ENCODE measurements around the gene NTRK3. TPM values are rescaled to one million over a fixed set of nuclear protein-coding genes. Genes with fewer than 3 reads are reported as not detected.

Gene NTRK3
- total RNA-seq, 1 experiment from 2014 or later = not detected

- H3K79me2 ChIP-seq (ENCODE audit: low read depth) = no peaks in the 10 kb centered on the region
- intact Hi-C loops (cut with micrococcal nuclease; ENCODE audit: unreplicated experiment) = no loop called here
- no peaks in the 10 kb centered on the region for H3K27me3 ChIP-seq (ENCODE audit: insufficient read depth, low read depth)
- H3K36me3 ChIP-seq (ENCODE audit: low read depth) = no peaks in the 10 kb centered on the region
- H3K4me1 ChIP-seq (replicated peaks; ENCODE audit: insufficient read depth) = no peaks in the 10 kb centered on the region
- ChIA-PET CTCF (no interaction called here), POLR2A (ENCODE audit: unreplicated experiment) (no interaction called here)
- BruUV-seq (replicated peaks) = no TSS peak
- no peak overlapping the region for H3K4me3 ChIP-seq
- no peak overlapping the region for H3K27ac ChIP-seq
- H4K20me1 ChIP-seq (ENCODE audit: insufficient read depth) = no peaks in the 10 kb centered on the region
- no peaks in the 10 kb centered on the region for H3K9me2 ChIP-seq (ENCODE audit: insufficient read depth)
- TF ChIP-seq CTCF (conservative IDR thresholded peaks at IDR 0.05) (no peak), EZH2 (IDR thresholded peaks at IDR 0.05; ENCODE audit: low read depth) (no peak)
- H2AFZ ChIP-seq = no peak overlapping the region
- H3F3A ChIP-seq (ENCODE audit: insufficient read depth, low read depth) = no peaks in the 10 kb centered on the region
- no peak for DNase-seq
- H3K9me3 ChIP-seq (ENCODE audit: insufficient read depth, low read depth) = no peaks in the 10 kb centered on the region
- H3K4me2 ChIP-seq = no peak overlapping the region
Observed at GRCh38 chr15:87818756-87819155, 437.8 kb downstream of the NTRK3 start.

DNA sequence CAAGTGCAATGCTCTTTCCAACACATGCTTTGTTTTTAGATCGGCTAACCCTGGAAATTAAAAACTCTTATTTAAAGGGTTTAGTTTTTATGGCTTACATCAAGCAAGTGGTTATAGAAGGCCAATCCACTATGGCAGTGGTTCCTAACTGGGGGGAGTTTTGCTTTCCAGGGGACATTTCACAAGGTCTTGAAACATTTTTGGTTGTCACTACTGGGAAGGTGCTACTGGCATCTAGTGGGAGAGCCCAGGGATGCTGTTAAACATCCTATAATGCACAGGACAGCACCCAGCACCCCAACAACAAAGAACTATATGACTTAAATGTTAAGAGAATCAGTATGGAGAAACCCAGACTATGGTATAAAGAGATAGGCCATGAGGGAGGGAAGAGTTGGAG, 439.0 kb downstream of the NTRK3 start:
- no peak overlapping the region for H3K4me2 ChIP-seq
- no peaks in the 10 kb centered on the region for H4K20me1 ChIP-seq (ENCODE audit: insufficient read depth)
- no peaks in the 10 kb centered on the region for H3K36me3 ChIP-seq (ENCODE audit: low read depth)
- intact Hi-C loops (cut with micrococcal nuclease; ENCODE audit: unreplicated experiment) = no loop called here
- H3K79me2 ChIP-seq (ENCODE audit: low read depth) = no peaks in the 10 kb centered on the region
- H3K9me3 ChIP-seq (ENCODE audit: insufficient read depth, low read depth) = no peaks in the 10 kb centered on the region
- H3K4me1 ChIP-seq (replicated peaks; ENCODE audit: insufficient read depth) = no peaks in the 10 kb centered on the region
- no peaks in the 10 kb centered on the region for H3F3A ChIP-seq (ENCODE audit: insufficient read depth, low read depth)
- no peak overlapping the region for H3K27ac ChIP-seq
- H2AFZ ChIP-seq = no peak overlapping the region
- ChIA-PET CTCF (no interaction called here), POLR2A (ENCODE audit: unreplicated experiment) (no interaction called here)
- TF ChIP-seq CTCF (conservative IDR thresholded peaks at IDR 0.05) = no peak
- TF ChIP-seq EZH2 (IDR thresholded peaks at IDR 0.05; ENCODE audit: low read depth) = no peak
- BruUV-seq (replicated peaks) = no TSS peak
- H3K9me2 ChIP-seq (ENCODE audit: insufficient read depth) = no peaks in the 10 kb centered on the region
- H3K4me3 ChIP-seq = no peak overlapping the region
- no peaks in the 10 kb centered on the region for H3K27me3 ChIP-seq (ENCODE audit: insufficient read depth, low read depth)
- DNase-seq = no peak

DNA sequence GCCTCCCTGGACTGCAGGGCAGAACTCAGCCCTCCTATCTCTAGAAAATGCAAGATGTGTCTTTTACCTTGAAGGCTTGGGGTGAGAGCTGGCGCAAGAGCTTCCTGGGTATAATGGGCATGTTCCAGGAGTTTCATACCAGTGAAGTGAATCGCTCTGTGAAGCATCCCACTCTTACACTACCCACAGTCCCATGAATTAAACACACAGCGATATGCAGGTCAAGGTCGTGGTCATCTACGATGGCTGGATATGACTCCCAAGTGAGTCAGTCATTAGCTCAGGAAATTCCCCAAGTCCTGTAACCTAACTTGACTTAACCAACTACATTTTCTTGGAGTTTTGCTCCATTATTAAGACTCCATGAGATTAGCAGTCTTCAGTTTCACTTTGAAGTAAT, 439.7 kb downstream of the NTRK3 start:
- Histone ChIP-seq H3K4me3 (no peak overlapping the region), H3K27me3 (ENCODE audit: insufficient read depth, low read depth) (no peaks in the 10 kb centered on the region), H4K20me1 (ENCODE audit: insufficient read depth) (no peaks in the 10 kb centered on the region), H3K36me3 (ENCODE audit: low read depth) (no peaks in the 10 kb centered on the region), H3K27ac (no peak overlapping the region), H3F3A (ENCODE audit: insufficient read depth, low read depth) (no peaks in the 10 kb centered on the region), H2AFZ (no peak overlapping the region), H3K4me1 (replicated peaks; ENCODE audit: insufficient read depth) (no peaks in the 10 kb centered on the region), H3K9me3 (ENCODE audit: insufficient read depth, low read depth) (no peaks in the 10 kb centered on the region), H3K4me2 (no peak overlapping the region), H3K79me2 (ENCODE audit: low read depth) (no peaks in the 10 kb centered on the region), H3K9me2 (ENCODE audit: insufficient read depth) (no peaks in the 10 kb centered on the region)
- intact Hi-C loops (cut with micrococcal nuclease; ENCODE audit: unreplicated experiment) = no loop called here
- POLR2A ChIA-PET (ENCODE audit: unreplicated experiment) = no interaction called here
- CTCF ChIA-PET = no interaction called here
- TF ChIP-seq EZH2 (IDR thresholded peaks at IDR 0.05; ENCODE audit: low read depth) (no peak), CTCF (conservative IDR thresholded peaks at IDR 0.05) (no peak)
- no peak for DNase-seq
- no TSS peak for BruUV-seq (replicated peaks)

All from PC-9 (cell line).